HCT116 (cell line): ENCODE data around the gene FSTL4. TPM values are rescaled to one million over a fixed set of nuclear protein-coding genes. Genes with fewer than 3 reads are reported as not detected.

Experiments used
- ATAC-seq: fragments of 200-7000 bp; cut with Tn5 transposase; 2 replicates; pipeline ENCODE4 v1.9.1; 2020; ENCODE audit warnings: mild to moderate bottlenecking, moderate library complexity
- BruUV-seq: library from RNA; stranded (reverse); fragments of 400-500 nt; replicated peaks from 2 replicates; lab custom pipeline; 2021; lab: Mats Ljungman, UMichigan
- CTCF ChIA-PET: fragments of 300-600 bp; sonication (Branson Sonifier 250); formaldehyde crosslinking; loops from one replicate; lab custom pipeline; 2021; ENCODE audit warnings: antibody characterized with exemption; lab: Charles Lee
- POLR2A ChIA-PET: fragments of 300-600, 350-600 bp; sonication (Branson Sonifier 250); formaldehyde crosslinking; loops from one replicate; lab custom pipeline; 2021; ENCODE audit warnings: antibody characterized with exemption; lab: Charles Lee
- RAD21 ChIA-PET, 2 experiments: fragments of 300-600 bp; sonication (Branson Sonifier 250); formaldehyde crosslinking; loops; one replicate each; lab custom pipeline; 2023; ENCODE audit warnings: low total read pairs in 2 of 2; ENCODE audit not compliant: uncharacterized antibody in 2 of 2, unreplicated experiment in 2 of 2, low non-redundant PET in 1 of 2; lab: Charles Lee
- DNase-seq: peaks from one replicate; pipeline ENCODE4 v3.0.0-alpha.2; 2010; ENCODE audit warnings: low read depth, low spot score
- H2AFZ ChIP-seq: fragments of 200-600 bp; shearing (Covaris generic), sonication (generic); 2 replicates; pipeline ENCODE4 v1.6.1; 2017; ENCODE audit warnings: low read depth, mixed run types, mixed read lengths, antibody characterized with exemption, low read length; ENCODE audit not compliant: poor library complexity, severe bottlenecking
- H3K27ac ChIP-seq: 2 replicates; pipeline ENCODE4 v1.5.1; 2012; ENCODE audit warnings: low read depth, low read length
- H3K27me3 ChIP-seq: fragments of 200-600 bp; sonication (generic); 2 replicates; pipeline ENCODE4 v1.6.1; 2016; ENCODE audit warnings: mixed run types, low read length, mixed read lengths; ENCODE audit not compliant: insufficient read depth
- H3K36me3 ChIP-seq, 2 experiments: fragments of 200-500 bp in 1 of 2; fragments of 200-600 bp in 1 of 2; sonication (Bioruptor generic) in 1 of 2; sonication (generic) in 1 of 2; 2 replicates each; pipeline versions ENCODE4 v1.5.1 to v1.6.1; 2014 to 2016; ENCODE audit warnings: low read length in 2 of 2, inconsistent platforms in 1 of 2, mixed read lengths in 1 of 2, mixed run types in 1 of 2; ENCODE audit not compliant: insufficient read depth in 2 of 2, control insufficient read depth in 1 of 2
- H3K4me1 ChIP-seq, 2 experiments: fragments of 200-600 bp in 1 of 2; sonication (generic) in 1 of 2; 2 replicates each; pipeline versions ENCODE4 v1.5.1 to v1.6.1; 2012 to 2017; ENCODE audit warnings: low read length in 2 of 2, inconsistent platforms in 1 of 2, mild to moderate bottlenecking in 1 of 2, mixed read lengths in 1 of 2, mixed run types in 1 of 2, moderate library complexity in 1 of 2; ENCODE audit not compliant: insufficient read depth in 2 of 2, control insufficient read depth in 1 of 2
- H3K4me2 ChIP-seq: fragments of 200-600 bp; sonication (generic); 2 replicates; pipeline ENCODE4 v1.6.1; 2017; ENCODE audit warnings: mixed run types, low read length, mixed read lengths
- H3K4me3 ChIP-seq, 2 experiments: fragments of 200-600 bp in 1 of 2; sonication (generic) in 1 of 2; replicated peaks in 1 of 2; 2 replicates each; pipeline ENCODE4 v1.5.1; 2011 to 2016; ENCODE audit warnings: low read length in 2 of 2, control low read depth in 1 of 2, low read depth in 1 of 2, mild to moderate bottlenecking in 1 of 2, mixed read lengths in 1 of 2, mixed run types in 1 of 2
- H3K79me2 ChIP-seq: fragments of 200-600 bp; sonication (generic); 2 replicates; pipeline ENCODE4 v1.6.1; 2017; ENCODE audit warnings: mild to moderate bottlenecking, mixed run types, low read length, moderate library complexity, mixed read lengths; ENCODE audit not compliant: insufficient read depth
- H3K9ac ChIP-seq: fragments of 200-600 bp; sonication (generic); 2 replicates; pipeline ENCODE4 v1.6.1; 2016; ENCODE audit warnings: low read length, mixed read lengths
- H3K9me2 ChIP-seq: fragments of 200-600 bp; sonication (generic), shearing (Covaris generic); 2 replicates; pipeline ENCODE4 v1.6.1; 2017; ENCODE audit warnings: mixed run types, mild to moderate bottlenecking, moderate library complexity; ENCODE audit not compliant: insufficient read depth
- H3K9me3 ChIP-seq, 2 experiments: fragments of 200-500 bp in 1 of 2; fragments of 200-600 bp in 1 of 2; sonication (Bioruptor generic) in 1 of 2; sonication (generic) in 1 of 2; 2 replicates each; pipeline ENCODE4 v1.6.1; 2014 to 2017; ENCODE audit warnings: low read length in 2 of 2, mixed read lengths in 2 of 2, inconsistent platforms in 1 of 2, low read depth in 1 of 2, mild to moderate bottlenecking in 1 of 2, mixed run types in 1 of 2, moderate library complexity in 1 of 2; ENCODE audit not compliant: control insufficient read depth in 1 of 2, insufficient read depth in 1 of 2
- H4K20me1 ChIP-seq: fragments of 200-600 bp; sonication (generic), shearing (Covaris generic); 2 replicates; pipeline ENCODE4 v1.6.1; 2017; ENCODE audit warnings: mixed run types, mild to moderate bottlenecking, moderate library complexity; ENCODE audit not compliant: insufficient read depth
- CTCF ChIP-seq, 3 experiments: fragments of 200-600 bp in 1 of 3; sonication (generic) in 1 of 3; IDR thresholded peaks in 2 of 3; conservative IDR thresholded peaks in 1 of 3; 2 replicates each; pipeline ENCODE4 v1.5.1; 2012 to 2017; ENCODE audit warnings: low read depth in 2 of 3, low read length in 2 of 3, antibody characterized with exemption in 1 of 3, borderline replicate concordance in 1 of 3, control low read depth in 1 of 3, mild to moderate bottlenecking in 1 of 3, mixed read lengths in 1 of 3, mixed run types in 1 of 3, moderate library complexity in 1 of 3; ENCODE audit not compliant: insufficient read depth in 1 of 3
- EGR1 ChIP-seq: IDR thresholded peaks from 2 replicates; pipeline ENCODE4 v1.6.1; 2012; ENCODE audit warnings: low read depth
- ELF1 ChIP-seq: IDR thresholded peaks from 2 replicates; pipeline ENCODE4 v1.6.1; 2012; ENCODE audit warnings: low read depth, borderline replicate concordance
- EZH2phosphoT487 ChIP-seq: fragments of 200-600 bp; IDR thresholded peaks from 2 replicates; pipeline ENCODE4 v1.6.1; 2018; ENCODE audit warnings: antibody characterized with exemption, borderline replicate concordance
- JUND ChIP-seq: IDR thresholded peaks from 2 replicates; pipeline ENCODE4 v1.6.1; 2012
- POLR2A ChIP-seq: IDR thresholded peaks from 2 replicates; pipeline ENCODE4 v1.7.0; 2011; ENCODE audit warnings: borderline replicate concordance; ENCODE audit not compliant: insufficient read depth, insufficient read length; ENCODE audit errors: extremely low read depth
- POLR2AphosphoS5 ChIP-seq: IDR thresholded peaks from 2 replicates; pipeline ENCODE4 v1.6.1; 2011; ENCODE audit warnings: mild to moderate bottlenecking, low read depth, low read length, moderate library complexity
- RAD21 ChIP-seq: IDR thresholded peaks from 2 replicates; pipeline ENCODE4 v1.6.1; 2012; ENCODE audit warnings: low read depth, mild to moderate bottlenecking
- SIN3A ChIP-seq: IDR thresholded peaks from 2 replicates; pipeline ENCODE4 v1.6.1; 2012; ENCODE audit warnings: low read depth
- SP1 ChIP-seq: IDR thresholded peaks from 2 replicates; pipeline ENCODE4 v1.6.1; 2012; ENCODE audit warnings: low read depth
- ZBTB33 ChIP-seq: IDR thresholded peaks from 2 replicates; pipeline ENCODE4 v1.6.1; 2011; ENCODE audit warnings: mild to moderate bottlenecking, low read length, moderate library complexity; ENCODE audit not compliant: insufficient replicate concordance; ENCODE audit errors: extremely low read depth
- ZFX ChIP-seq: fragments of 450-650 bp; IDR thresholded peaks from 2 replicates; pipeline ENCODE4 v1.6.1; 2017
- ZNF274 ChIP-seq: fragments of 200-500 bp; sonication (Bioruptor generic); IDR thresholded peaks from 2 replicates; pipeline ENCODE4 v1.6.1; 2014; ENCODE audit warnings: mild to moderate bottlenecking, low read depth, low read length, inconsistent platforms
- intact Hi-C: fragments of 100-400 bp; cut with micrococcal nuclease; formaldehyde crosslinking; loops from 2 replicates; pipeline ENCODE4 v1.10.0; 2022
- total RNA-seq: library from RNA; stranded (reverse); gene quantifications from one replicate; pipeline ENCODE4 v1.2.1, GENCODE V29; 2021; ENCODE audit not compliant: unreplicated experiment
- TF ChIP-seq, protein P1 (sequence below): IDR thresholded peaks from 2 replicates; pipeline ENCODE4 v1.6.1; 2012
- TF ChIP-seq, protein P2 (sequence below): IDR thresholded peaks from 2 replicates; pipeline ENCODE4 v1.6.1; 2012; ENCODE audit warnings: low read depth

Gene FSTL4
- total RNA-seq, 1 experiment from 2014 or later: 0.37 TPM

DNA sequence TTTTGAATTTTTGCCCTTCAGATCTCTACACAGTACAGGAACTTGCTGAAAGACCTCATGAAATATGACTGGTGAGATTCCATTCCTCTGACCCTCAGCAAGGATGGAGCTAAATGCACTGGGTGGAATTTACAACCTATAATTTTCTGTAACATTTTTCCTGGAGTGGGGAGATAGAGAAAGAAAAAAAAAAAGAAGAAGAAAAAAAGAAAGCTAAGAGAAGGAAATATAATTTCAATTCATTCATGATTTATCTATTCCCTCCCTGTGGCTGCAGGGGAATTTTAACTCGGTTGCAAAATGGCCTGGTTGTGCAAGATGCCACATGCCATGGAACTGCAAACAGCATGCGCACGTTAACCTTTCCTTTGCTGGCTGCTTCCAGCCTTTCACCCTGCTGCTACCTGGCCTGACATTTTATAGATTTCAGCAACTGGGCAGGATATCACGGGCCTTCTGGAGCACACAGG, 155.4 kb downstream of the FSTL4 start:
- Histone ChIP-seq H3K27ac (no peak overlapping the region), H3K9me2 (no peaks in the 10 kb centered on the region), H3K4me2 (no peak overlapping the region), H3K9me3 (no peaks in the 10 kb centered on the region), H3K36me3 (no peaks in the 10 kb centered on the region), H3K4me3 (no peak overlapping the region), H3K79me2 (no peaks in the 10 kb centered on the region), H2AFZ (no peak overlapping the region)
- ATAC-seq: no peak
- BruUV-seq: no TSS peak
- CTCF ChIA-PET: interaction anchor here (1.4 kb wide), 1 partner anchor 33 kb away, joined by 4 read pairs; no protein-coding TSS in a partner anchor
- no peak for TF ChIP-seq JUND
- no peak for TF ChIP-seq EGR1
- no peak for TF ChIP-seq ZBTB33
- TF ChIP-seq, protein P1, sequence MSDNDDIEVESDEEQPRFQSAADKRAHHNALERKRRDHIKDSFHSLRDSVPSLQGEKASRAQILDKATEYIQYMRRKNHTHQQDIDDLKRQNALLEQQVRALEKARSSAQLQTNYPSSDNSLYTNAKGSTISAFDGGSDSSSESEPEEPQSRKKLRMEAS: no peak
- TF ChIP-seq SIN3A: no peak
- no peak for TF ChIP-seq POLR2AphosphoS5
- no peak for TF ChIP-seq CTCF (IDR thresholded peaks at IDR 0.05 in 2 of 3, conservative IDR thresholded peaks at IDR 0.05 in 1 of 3; ENCODE audit: borderline replicate concordance in 1 of 3, insufficient read depth in 1 of 3, low read depth in 2 of 3, low read length in 2 of 3)
- no peak for TF ChIP-seq EZH2phosphoT487
- TF ChIP-seq ELF1: no peak
- no peak for TF ChIP-seq ZNF274
- TF ChIP-seq POLR2A: no peak
- TF ChIP-seq SP1: no peak
- no peak for TF ChIP-seq ZFX
- TF ChIP-seq RAD21: no peak
- TF ChIP-seq, protein P2, sequence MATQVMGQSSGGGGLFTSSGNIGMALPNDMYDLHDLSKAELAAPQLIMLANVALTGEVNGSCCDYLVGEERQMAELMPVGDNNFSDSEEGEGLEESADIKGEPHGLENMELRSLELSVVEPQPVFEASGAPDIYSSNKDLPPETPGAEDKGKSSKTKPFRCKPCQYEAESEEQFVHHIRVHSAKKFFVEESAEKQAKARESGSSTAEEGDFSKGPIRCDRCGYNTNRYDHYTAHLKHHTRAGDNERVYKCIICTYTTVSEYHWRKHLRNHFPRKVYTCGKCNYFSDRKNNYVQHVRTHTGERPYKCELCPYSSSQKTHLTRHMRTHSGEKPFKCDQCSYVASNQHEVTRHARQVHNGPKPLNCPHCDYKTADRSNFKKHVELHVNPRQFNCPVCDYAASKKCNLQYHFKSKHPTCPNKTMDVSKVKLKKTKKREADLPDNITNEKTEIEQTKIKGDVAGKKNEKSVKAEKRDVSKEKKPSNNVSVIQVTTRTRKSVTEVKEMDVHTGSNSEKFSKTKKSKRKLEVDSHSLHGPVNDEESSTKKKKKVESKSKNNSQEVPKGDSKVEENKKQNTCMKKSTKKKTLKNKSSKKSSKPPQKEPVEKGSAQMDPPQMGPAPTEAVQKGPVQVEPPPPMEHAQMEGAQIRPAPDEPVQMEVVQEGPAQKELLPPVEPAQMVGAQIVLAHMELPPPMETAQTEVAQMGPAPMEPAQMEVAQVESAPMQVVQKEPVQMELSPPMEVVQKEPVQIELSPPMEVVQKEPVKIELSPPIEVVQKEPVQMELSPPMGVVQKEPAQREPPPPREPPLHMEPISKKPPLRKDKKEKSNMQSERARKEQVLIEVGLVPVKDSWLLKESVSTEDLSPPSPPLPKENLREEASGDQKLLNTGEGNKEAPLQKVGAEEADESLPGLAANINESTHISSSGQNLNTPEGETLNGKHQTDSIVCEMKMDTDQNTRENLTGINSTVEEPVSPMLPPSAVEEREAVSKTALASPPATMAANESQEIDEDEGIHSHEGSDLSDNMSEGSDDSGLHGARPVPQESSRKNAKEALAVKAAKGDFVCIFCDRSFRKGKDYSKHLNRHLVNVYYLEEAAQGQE: no peak
- TF ChIP-seq, all 23 proteins: peak for 0
- Histone ChIP-seq H3K27me3 (peaks cover 13% of the 10 kb centered on the region; the same call in 1 of the 2 replicates), H4K20me1 (no peaks in the 10 kb centered on the region), H3K9ac (no peak overlapping the region), H3K4me1 (no peaks in the 10 kb centered on the region)
- DNase-seq: no peak
- intact Hi-C loops: no loop called here
- ChIA-PET POLR2A (no interaction called here), RAD21 (no interaction called here)
